B cell (primary cell): Measurements from ENCODE around the gene OR14A16. TPM values are rescaled to one million over a fixed set of nuclear protein-coding genes. Genes with fewer than 3 reads are reported as not detected.

Source experiments
- ATAC-seq: fragments of 200-7000 bp; cut with Tn5 transposase; one replicate; pipeline ENCODE4 v1.10.0; 2021; ENCODE audit warnings: low read depth, mild to moderate bottlenecking, moderate number of reproducible peaks, moderate library complexity
- CTCF ChIA-PET: fragments of 350-600 bp; sonication (Branson Sonifier 250); formaldehyde crosslinking; loops from one replicate; lab custom pipeline; 2021; ENCODE audit warnings: antibody characterized with exemption, inconsistent platforms; lab: Charles Lee
- POLR2A ChIA-PET: fragments of 350-600 bp; sonication (Branson Sonifier 250); formaldehyde crosslinking; loops from one replicate; lab custom pipeline; 2021; ENCODE audit warnings: antibody characterized with exemption; lab: Charles Lee
- DNase-seq: peaks from one replicate; pipeline ENCODE4 v3.0.0; 2013
- H2AFZ ChIP-seq: 2 replicates; pipeline ENCODE4 v1.6.1; 2012; ENCODE audit warnings: mild to moderate bottlenecking, low read depth, low read length; ENCODE audit not compliant: insufficient read depth, poor library complexity, severe bottlenecking
- H3K27ac ChIP-seq, 2 donors: 1 replicate in 1 of 2; 2 replicates in 1 of 2; pipeline ENCODE4 v1.5.1; 2012 to 2013; ENCODE audit warnings: low read length in 2 of 2, mild to moderate bottlenecking in 2 of 2, moderate library complexity in 1 of 2
- H3K27me3 ChIP-seq, 4 experiments: fragments of 200-600 bp in 1 of 4; sonication (generic) in 1 of 4; replicated peaks in 1 of 4; 1 replicate in 2 of 4; 2 replicates in 2 of 4; pipeline versions ENCODE4 v1.6.1 to v1.7.0; 2013 to 2016; ENCODE audit warnings: low read length in 3 of 4, mild to moderate bottlenecking in 2 of 4, mixed read lengths in 1 of 4, moderate library complexity in 1 of 4; ENCODE audit not compliant: insufficient read depth in 4 of 4, control insufficient read depth in 3 of 4; ENCODE audit errors: control extremely low read depth in 1 of 4
- H3K36me3 ChIP-seq, 2 experiments: replicated peaks in 1 of 2; 1 replicate in 1 of 2; 2 replicates in 1 of 2; pipeline versions ENCODE4 v1.6.1 to v1.7.1; 2013; ENCODE audit warnings: low read length in 1 of 2; ENCODE audit not compliant: insufficient read depth in 2 of 2, control insufficient read depth in 1 of 2; ENCODE audit errors: control extremely low read depth in 1 of 2, extremely low read depth in 1 of 2
- H3K4me1 ChIP-seq, 2 donors: fragments of 200-600 bp in 1 of 2; sonication (generic) in 1 of 2; 1 replicate in 1 of 2; 2 replicates in 1 of 2; pipeline versions ENCODE4 v1.5.1 to v1.6.1; 2013 to 2017; ENCODE audit warnings: low read length in 2 of 2; ENCODE audit not compliant: control insufficient read depth in 2 of 2, insufficient read depth in 2 of 2
- H3K4me2 ChIP-seq: replicated peaks from 2 replicates; pipeline ENCODE3; 2012; ENCODE audit warnings: mild to moderate bottlenecking, low read depth, low read length; ENCODE audit not compliant: poor library complexity, severe bottlenecking
- H3K4me3 ChIP-seq, 5 experiments: fragments of 200-600 bp in 1 of 5; sonication (generic) in 1 of 5; 1 replicate in 3 of 5; 2 replicates in 2 of 5; pipeline versions ENCODE4 v1.5.1 to v1.7.0; 2011 to 2016; ENCODE audit warnings: low read length in 4 of 5, mild to moderate bottlenecking in 4 of 5, low read depth in 2 of 5, control low read depth in 1 of 5, moderate library complexity in 1 of 5; ENCODE audit not compliant: insufficient read depth in 1 of 5; ENCODE audit errors: control extremely low read depth in 1 of 5, extremely low read depth in 1 of 5
- H3K79me2 ChIP-seq: fragments of 200-600 bp; sonication (generic); one replicate; pipeline ENCODE4 v1.6.0; 2016; ENCODE audit warnings: low read length; ENCODE audit not compliant: control insufficient read depth, insufficient read depth
- H3K9ac ChIP-seq: fragments of 200-600 bp; sonication (generic); 2 replicates; pipeline ENCODE4 v1.6.1; 2017; ENCODE audit warnings: mild to moderate bottlenecking, low read length, moderate library complexity
- H3K9me3 ChIP-seq, 3 donors: one replicate each; pipeline versions ENCODE4 v1.6.1 to v1.7.1; 2013; ENCODE audit warnings: low read length in 2 of 3; ENCODE audit not compliant: control insufficient read depth in 2 of 3, insufficient read depth in 1 of 3; ENCODE audit errors: control extremely low read depth in 1 of 3
- H4K20me1 ChIP-seq: 2 replicates; pipeline ENCODE4 v1.6.0; 2012; ENCODE audit warnings: mild to moderate bottlenecking, low read length; ENCODE audit not compliant: insufficient read depth, control insufficient read depth, poor library complexity, severe bottlenecking
- H3K27ac Mint-ChIP-seq: one replicate; pipeline ENCODE4 v1.8.0; 2021; ENCODE audit warnings: mixed read lengths
- H3K27me3 Mint-ChIP-seq: one replicate; pipeline ENCODE4 v1.8.0; 2021; ENCODE audit warnings: mixed read lengths
- H3K4me1 Mint-ChIP-seq: one replicate; pipeline ENCODE4 v1.8.0; 2021; ENCODE audit warnings: mixed read lengths
- H3K4me3 Mint-ChIP-seq: one replicate; pipeline ENCODE4 v1.8.0; 2021; ENCODE audit warnings: mixed read lengths
- H3K9me3 Mint-ChIP-seq: one replicate; pipeline ENCODE4 v1.8.0; 2022; ENCODE audit warnings: mixed read lengths; ENCODE audit not compliant: insufficient read depth
- CTCF ChIP-seq: fragments of 200-600 bp; IDR thresholded peaks from one replicate; pipeline ENCODE4 v1.8.0; 2022; ENCODE audit warnings: antibody characterized with exemption, mild to moderate bottlenecking
- EZH2 ChIP-seq: IDR thresholded peaks from 2 replicates; pipeline ENCODE4 v1.6.1; 2012; ENCODE audit warnings: borderline replicate concordance, low read depth, mild to moderate bottlenecking, moderate library complexity, low read length; ENCODE audit not compliant: insufficient read depth, poor library complexity, severe bottlenecking
- whole genome bisulfite sequencing: methylation state at CpG from one replicate; pipeline ENCODE4 v1.1.5; 2013; ENCODE audit warnings: missing lambda C conversion rate; ENCODE audit not compliant: insufficient coverage; 5-methylcytosine and 5-hydroxymethylcytosine counted together
- intact Hi-C: fragments of 100-400 bp; cut with micrococcal nuclease; formaldehyde crosslinking; loops from one replicate; pipeline ENCODE4 v1.10.0; 2022
- polyA plus RNA-seq: library from polyadenylated mRNA; depleted of rRNA; stranded (reverse); fragments of >200 nt; gene quantifications from 2 replicates; pipeline ENCODE4 v1.2.3, GENCODE V29; 2012
- total RNA-seq, 2 donors: library from RNA; stranded (reverse); fragments of 120-200 nt in 1 of 2; gene quantifications; 1 replicate in 1 of 2; 2 replicates in 1 of 2; pipeline versions ENCODE4 v1.2.3 to v1.2.4, GENCODE V29; 2013 to 2022

OR14A16 gene
- total and polyA plus RNA-seq, 2 donors (not counting 1 experiment from before 2014, with no cell fraction given), result not detected

- H3K27me3 Mint-ChIP-seq, result peaks cover 3% of the 10 kb centered on the region
- no peaks in the 10 kb centered on the region for H3K9me3 Mint-ChIP-seq
- no peak overlapping the region for H3K27ac ChIP-seq
- no peak for ATAC-seq
- no peaks in the 10 kb centered on the region for H3K79me2 ChIP-seq
- no peaks in the 10 kb centered on the region for H3K4me1 ChIP-seq
- no peaks in the 10 kb centered on the region for H4K20me1 ChIP-seq
- DNase-seq, result no peak
- WGBS, result 100% methylated on average over 2 of the region's 13 CpGs
- TF ChIP-seq CTCF (no peak), EZH2 (no peak)
- H3K36me3 ChIP-seq, result no peaks in the 10 kb centered on the region
- H3K27ac Mint-ChIP-seq, result no peak overlapping the region
- H3K4me1 Mint-ChIP-seq, result peaks cover 3% of the 10 kb centered on the region
- H3K9ac ChIP-seq, result no peak overlapping the region
- no peaks in the 10 kb centered on the region for H3K27me3 ChIP-seq
- intact Hi-C loops, result no loop called here
- H3K9me3 ChIP-seq, result no peaks in the 10 kb centered on the region
- H3K4me3 Mint-ChIP-seq, result no peak overlapping the region
- ChIA-PET CTCF (no interaction called here), POLR2A (no interaction called here)
- no peak overlapping the region for H2AFZ ChIP-seq
- no peak overlapping the region for H3K4me2 ChIP-seq
- no peak overlapping the region for H3K4me3 ChIP-seq
These were observed 1.4 kb upstream of the OR14A16 start for GRCh38 chr1:247825362-247825761.

GRCh38 chr1:247822060-247822459 lies 1.9 kb downstream of the OR14A16 start:
- H3K36me3 ChIP-seq, result no peaks in the 10 kb centered on the region
- ATAC-seq, result no peak
- H3K79me2 ChIP-seq, result no peaks in the 10 kb centered on the region
- no peaks in the 10 kb centered on the region for H3K4me1 ChIP-seq
- ChIA-PET CTCF (no interaction called here), POLR2A (no interaction called here)
- H3K27me3 ChIP-seq, result no peaks in the 10 kb centered on the region
- Mint-ChIP-seq H3K9me3 (no peaks in the 10 kb centered on the region), H3K4me1 (peaks cover 3% of the 10 kb centered on the region), H3K4me3 (no peak overlapping the region), H3K27me3 (no peaks in the 10 kb centered on the region), H3K27ac (no peak overlapping the region)
- no peaks in the 10 kb centered on the region for H4K20me1 ChIP-seq
- H2AFZ ChIP-seq, result no peak overlapping the region
- WGBS, result no CpG with 5 or more reads among the region's 2 CpGs
- no peaks in the 10 kb centered on the region for H3K9me3 ChIP-seq
- intact Hi-C loops, result no loop called here
- no peak overlapping the region for H3K27ac ChIP-seq
- no peak for DNase-seq
- no peak overlapping the region for H3K9ac ChIP-seq
- TF ChIP-seq EZH2, result no peak
- no peak for TF ChIP-seq CTCF
- no peak overlapping the region for H3K4me3 ChIP-seq
- no peak overlapping the region for H3K4me2 ChIP-seq
